ENCODE data around the gene SFMBT1.

Gene SFMBT1

DNA sequence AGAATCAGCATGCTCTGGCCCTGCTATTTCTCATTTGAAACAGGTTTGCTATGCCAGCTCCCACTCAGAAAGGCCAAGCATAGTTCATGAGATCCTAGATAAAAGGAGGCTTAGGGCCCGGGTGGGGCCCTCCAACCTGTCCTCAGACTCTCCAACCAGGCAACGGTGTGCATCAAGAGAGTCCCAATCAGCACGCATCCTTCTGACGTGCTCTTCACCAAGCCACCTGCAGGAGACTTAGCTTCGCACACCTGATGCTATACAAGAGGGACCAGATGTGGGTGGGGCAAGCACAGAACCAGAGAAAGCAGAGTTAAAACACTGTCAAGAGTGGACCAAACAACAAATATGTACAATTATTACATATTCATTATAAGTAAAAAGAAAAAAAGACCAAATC lies 165.8 kb downstream of the SFMBT1 start:
- DNase-seq = no peak

DNA sequence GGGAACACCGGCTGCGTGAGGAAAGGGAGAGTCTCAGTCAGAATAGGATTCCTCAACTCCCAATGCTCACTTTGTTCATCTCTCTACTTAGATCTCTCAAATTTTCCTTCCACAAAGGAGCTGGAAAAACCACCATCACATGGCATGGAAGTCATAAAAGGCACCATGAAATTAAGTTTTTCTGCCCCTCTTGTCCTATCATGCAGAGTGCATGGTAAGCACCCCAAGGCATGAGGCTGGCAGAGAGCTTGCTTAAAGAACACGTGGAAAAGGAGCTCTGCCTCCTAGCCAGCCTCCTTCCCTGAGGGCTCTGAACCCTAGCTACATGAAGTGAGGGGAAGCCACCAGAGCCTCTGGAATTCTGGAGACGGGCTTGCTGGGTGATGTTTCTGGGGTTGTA lies 166.3 kb downstream of the SFMBT1 start:
- no peak for DNase-seq

DNA sequence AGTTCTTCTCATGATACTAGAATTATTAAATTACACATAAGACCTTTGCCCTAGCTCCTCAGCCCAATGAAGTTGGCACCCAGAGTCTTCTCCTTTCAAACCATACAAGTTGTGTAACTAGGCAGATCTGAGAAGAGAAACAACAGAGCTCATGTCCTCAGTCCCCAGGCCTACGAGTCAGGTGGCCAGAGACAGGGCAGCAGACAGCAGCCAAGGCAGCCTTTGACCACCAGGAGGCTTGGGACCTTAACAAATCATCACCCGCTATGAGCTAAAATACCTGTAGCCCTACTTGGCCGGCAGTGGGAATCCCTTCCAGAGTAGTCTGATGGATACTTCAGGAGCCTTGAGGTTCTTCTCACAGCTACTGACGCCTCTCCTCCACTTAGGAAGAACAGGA lies 166.8 kb downstream of the SFMBT1 start:
- DNase-seq = no peak

DNA sequence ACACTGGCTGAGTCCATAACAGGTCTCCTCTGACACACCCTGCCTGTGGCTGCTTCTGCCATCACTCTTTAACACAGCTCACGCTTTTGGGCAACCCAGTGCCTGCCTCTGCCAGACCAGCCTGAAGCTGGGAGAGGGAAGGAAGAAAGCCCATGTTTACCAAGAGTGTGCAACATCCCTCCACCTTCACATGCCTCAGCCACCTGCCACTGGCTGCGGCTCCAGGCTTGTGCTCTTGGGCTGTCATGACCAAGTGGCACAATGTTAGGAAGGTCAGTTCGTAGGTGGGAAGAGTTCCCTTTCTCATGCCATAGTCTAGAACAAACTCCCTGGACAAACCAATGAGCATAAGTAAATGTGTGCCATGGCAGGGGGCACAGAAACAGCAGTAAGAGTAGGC lies 168.8 kb downstream of the SFMBT1 start:
- DNase-seq = no peak

DNA sequence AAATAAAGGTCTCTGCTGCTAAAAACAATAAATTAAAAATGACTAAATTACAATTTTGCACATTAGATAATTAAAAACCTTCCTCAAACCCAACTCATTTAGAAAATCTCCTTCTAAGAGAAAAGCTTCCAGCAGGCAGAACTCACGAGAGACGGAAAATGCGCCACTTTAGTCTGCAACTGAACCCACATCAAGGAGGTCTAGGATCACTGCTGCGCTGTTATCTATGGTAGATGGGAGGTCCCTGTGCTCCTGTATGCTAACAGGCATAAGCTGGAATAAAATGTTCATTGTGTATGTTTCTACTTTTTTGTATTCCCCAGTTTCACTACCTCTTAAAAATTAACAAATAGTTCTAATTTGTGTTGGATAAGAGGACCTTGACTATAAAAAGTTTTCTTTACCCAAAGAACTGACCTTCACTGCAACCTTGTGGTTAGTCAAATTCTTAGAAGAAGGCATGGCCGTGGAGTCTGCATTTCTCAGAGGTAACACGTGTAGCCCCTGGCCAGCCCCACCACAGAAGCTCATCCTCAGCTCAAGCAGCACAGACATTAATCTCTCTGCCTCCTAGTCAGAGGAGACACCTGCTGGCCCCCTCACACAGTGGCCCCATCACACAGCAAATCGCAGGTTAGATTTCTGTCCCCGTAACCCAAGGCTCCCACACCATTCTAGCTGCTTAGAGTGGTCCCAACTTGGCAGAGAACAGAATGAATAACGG lies 170.8 kb downstream of the SFMBT1 start:
- DNase-seq = no peak

DNA sequence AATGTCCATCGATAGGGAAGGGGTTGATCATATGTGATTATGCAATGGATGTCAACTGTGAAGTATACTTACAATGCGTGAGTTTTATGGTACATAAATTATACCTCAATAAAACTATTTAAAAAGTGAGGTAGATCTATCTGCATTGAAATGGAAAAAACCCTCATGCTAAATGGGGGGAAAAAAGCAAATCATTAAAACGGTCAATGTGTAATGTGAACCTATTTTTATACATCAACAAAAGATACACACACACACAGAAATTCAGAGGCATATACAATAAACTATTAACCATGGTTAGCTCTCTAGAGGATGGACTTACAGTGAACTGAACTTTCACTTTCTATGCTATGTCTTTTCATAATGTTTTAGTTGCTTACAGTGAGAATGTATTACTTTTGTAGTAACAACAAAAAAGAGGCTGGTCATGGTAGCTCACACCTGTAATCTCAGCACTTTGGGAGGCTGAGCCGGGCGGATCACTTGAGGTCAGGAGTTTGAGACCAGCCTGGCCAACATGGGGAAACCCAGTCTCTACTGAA lies 171.6 kb downstream of the SFMBT1 start:
- no peak for DNase-seq

DNA sequence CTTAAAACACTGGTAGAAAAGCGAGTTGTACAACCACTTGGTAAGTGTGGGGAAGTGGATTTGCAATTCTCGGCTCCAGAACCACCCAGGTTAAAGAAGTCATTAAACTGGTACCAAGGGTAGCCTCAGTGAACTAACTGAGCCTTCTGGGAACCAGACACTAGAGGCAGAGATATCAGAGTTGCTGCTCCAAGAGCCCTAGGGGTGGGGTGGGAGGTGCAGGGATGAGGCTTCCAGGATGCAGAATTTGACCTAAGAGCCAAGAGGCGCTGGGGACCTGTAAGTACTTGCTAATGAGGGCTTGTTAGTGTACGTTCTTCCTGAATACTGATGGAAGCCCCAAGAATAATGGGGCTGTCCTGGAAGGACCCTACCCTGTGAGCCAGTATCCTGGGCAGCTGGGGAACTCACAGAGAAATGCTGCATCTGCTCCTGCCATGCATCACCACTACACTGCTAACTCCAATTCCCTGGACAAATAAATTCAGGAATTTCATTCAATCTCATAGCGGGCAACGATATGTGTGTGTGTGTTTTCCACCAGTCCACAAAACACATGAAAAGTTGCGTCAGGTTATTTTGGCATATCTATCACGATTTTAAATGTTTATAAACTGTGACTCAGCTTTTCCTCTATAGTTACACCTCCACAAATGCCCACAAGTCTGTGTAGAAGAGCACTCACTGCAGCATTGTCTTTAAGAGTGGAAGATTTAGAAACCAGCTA lies 172.3 kb downstream of the SFMBT1 start:
- DNase-seq = no peak

DNA sequence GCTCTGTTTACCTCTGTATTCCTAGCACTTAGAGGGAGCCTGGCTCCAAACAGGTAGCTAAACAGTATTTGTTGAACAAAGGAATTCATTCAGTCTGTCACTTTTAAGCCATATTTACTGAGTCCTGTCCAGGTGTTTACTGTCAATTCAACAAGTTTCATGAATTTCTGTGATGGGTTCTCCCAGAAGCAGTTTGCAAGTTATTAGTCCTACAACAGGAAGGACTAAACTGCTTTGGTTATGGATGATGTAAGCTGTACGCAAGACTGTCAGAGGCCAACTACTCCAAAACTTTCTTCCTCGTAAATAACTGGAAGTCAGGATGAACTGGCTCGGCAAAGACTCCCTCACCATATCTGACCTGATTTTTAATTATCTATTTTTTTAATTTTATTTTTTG lies 173.6 kb downstream of the SFMBT1 start:
- no peak for DNase-seq

DNA sequence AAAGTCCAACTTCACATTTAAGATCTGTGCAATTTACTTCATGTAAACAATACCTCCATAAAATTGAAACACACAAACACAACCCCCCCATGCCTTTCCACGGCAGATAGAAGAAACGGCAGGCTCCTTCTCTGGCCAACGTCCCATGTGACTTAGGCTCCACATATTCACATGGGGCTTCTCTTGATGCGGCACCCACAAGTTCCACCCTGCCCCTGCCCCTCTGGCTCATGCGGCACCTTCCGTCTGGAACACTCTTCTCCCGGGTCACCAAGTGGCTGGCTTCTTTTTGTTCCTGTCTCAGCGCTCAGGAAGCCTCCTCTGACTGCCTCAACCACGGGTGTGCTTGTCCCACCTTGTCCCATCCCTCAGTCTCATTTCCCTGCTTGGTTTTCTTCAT lies 174.1 kb downstream of the SFMBT1 start:
- DNase-seq = no peak

DNA sequence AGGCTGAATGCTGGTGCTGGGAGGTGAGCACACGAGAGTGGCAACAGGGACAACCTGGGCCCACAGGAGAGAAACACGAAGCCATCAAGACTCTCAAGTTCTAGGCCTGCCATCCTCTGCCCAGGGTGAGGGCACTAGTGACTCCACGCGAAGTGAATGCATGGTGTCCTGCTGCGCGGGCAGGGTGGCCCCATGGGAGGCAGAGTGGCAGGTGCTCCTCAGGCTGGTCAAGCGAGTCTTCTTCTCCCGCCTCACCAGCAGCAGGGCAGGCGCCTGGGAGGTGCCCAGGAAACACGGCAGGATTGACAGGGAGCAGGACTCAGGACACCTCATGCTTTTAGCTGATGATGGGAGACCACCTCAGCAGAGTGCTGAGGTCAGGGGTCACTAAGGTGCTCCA lies 175.4 kb downstream of the SFMBT1 start:
- DNase-seq = no peak

DNA sequence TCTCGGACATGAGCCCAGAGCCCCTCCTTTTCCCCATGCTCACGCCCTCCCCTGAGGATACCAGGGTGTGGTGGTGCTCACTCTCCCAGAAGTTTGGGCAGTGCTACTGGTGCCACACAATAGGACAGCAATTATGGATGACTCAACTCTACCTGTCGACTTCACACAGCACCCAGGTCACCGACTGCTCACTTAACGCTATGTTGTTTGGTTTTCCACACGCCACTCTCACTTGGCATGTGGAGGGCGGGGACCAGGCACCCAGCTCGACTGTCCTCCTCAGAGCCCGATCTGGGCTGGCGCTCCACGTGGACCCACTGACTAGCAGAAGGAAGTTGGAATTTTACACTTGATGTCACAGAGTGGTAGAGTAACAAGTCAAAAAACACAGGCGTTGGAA lies 179.4 kb downstream of the SFMBT1 start:
- no peak for DNase-seq

DNA sequence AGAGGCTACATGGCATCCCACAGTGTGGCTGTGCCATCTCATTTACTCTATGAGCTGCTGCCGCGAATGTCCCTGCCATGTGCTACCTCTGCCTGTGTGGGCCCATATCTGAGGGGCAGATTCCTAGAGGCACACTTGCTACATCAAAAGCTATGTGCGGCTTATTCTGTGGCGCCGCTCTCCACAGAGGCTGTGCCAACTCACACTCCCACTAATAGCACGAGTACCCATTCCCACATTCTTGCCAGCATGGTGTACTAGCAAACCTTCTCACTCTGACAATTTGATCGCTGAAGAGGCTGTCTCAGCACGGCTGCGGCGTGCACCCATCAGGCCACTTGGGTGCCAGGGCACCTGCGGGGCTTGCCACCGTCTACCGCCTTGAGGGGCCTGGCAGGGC lies 179.9 kb downstream of the SFMBT1 start:
- no peak for DNase-seq

DNA sequence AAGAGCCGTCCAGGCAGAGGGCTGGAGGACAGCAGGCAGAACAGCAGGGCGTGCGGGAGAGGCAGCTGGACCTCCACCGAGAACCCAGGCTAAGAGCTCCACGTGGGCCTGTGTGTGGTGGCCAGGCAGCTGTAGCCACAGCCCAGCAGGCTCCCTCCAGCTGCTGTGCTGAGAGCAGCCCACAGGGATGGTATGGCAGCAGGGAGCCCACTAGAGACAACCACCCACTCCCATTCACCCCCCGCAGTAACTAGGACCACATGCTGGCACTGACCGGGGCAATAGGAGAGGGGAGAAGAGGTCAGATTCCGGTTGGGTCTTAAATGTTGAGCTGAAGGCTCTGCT lies 185.5 kb downstream of the SFMBT1 start:
- no peak for DNase-seq

DNA sequence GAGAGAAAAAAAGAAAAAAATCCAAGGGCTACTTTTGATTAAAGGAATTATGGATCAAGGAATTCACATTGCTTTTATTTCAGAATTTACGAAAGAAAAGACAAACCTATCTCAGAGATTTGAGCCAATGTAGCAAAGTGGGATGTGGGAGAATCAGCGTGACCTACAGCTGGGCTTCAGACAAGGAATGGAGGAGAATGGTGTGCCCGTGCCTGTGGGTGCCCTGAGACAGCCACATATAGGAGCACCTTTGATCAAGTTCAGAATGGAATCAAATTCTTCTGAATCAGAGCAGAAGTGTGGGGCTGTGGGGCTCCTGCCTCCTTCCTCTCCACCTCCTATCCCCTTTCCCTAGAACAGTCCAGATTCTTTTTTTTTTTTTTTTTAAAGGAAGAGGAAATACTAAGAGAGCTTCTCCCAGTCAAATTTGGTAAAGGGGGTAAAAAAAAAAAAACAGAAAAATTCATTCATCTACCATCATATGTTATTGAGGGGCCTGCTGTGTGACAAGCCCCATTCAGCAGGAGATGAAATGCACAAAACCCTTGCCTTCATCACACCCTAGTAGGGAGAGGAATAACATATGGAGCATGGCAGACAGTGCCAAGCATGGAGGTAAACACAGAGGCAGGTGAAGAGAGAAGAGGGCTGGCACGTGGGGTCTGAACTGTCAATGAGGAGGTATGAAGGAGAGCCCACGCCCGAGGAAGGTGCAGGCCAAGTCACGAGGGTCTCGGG lies 186.0 kb downstream of the SFMBT1 start:
- DNase-seq = no peak

DNA sequence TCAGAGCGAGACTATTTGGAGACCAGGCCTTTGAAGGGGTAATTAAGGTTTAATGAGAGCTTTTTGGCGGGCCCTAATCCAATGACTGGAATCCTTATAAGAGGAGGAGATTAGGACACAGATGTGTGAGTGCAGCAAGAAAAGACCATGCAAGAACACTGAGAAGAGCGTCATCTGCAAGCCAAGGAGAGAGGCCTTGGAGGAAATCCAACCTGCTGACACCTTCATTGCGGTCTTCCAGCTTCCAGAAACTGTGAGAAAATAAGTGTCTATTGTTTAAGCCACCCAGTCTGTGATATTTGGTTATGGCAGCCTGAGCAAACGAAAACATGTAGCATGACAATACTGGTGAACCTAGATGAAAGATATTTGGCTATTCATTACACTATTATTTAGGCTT lies 188.0 kb downstream of the SFMBT1 start:
- DNase-seq = no peak

DNA sequence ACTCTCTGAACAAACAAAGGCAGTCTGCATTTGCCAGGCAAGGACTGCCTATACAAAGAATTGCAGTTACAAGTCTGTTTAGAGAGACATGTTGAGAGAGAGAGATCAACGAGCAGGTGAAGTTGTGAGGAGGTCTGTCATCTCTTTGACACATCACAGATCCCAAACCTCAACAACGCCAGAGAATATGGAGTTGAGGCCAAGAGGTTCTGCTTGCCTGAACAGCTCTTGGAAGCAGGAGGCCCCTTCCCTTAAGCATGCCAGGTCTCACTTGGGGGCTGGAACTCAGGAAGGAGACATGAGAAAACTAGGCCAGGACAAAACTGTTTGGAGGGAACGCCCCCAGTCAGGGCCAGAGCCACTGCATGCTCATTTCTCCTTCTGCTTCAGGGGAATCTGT lies 188.7 kb downstream of the SFMBT1 start:
- no peak for DNase-seq

DNA sequence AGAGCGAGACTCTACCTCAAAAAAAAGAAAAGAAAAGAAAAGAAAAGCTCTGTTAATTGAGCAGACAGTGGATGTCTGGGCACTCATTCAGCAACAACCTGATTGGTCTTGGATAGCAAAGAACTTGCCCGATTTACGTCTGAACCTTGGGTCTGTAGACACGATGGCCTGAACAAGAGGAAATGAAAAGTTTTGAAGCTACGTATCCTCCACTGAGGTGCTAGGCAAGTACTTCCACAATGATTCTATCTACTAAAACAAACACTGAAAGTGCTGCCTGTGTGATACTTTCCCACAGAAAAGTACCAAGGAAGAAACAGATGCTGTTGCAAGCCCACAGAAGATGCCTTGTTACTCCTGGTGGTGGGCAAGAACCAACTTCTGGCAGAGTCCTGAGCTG lies 189.2 kb downstream of the SFMBT1 start:
- no peak for DNase-seq

DNA sequence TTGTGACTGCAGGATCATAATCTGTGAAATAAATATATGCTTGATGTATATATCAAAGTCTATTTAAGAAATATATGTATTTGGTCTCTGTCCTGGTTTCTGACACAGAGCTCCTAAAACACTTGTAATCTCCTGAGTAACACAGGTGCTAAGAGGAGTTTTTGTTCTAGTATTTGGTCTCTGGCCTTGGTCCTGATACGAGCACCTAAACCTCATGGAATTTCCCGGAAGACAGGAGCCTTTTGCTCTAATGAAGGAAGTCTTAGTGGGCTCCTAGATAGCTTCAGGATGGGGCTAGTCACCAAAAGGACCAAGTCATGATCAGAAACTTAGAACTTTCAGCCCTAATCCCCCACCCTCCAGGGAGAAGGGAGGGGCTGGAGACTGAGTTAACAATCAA lies 191.9 kb downstream of the SFMBT1 start:
- DNase-seq = no peak
